Esophagus squamous epithelium (tissue), 5 donors: ENCODE data around the gene TWIST1. TPM values are rescaled to one million over a fixed set of nuclear protein-coding genes. Genes with fewer than 3 reads are reported as not detected.
A peak's percentile ranks its signal among the peaks of the same experiment; 100 is the strongest.

Experiments
- DNase-seq: peaks from one replicate; lab custom pipeline; 2025; lab: John Stamatoyannopoulos, UW
- H3K27ac ChIP-seq, 4 donors: fragments of 200-600 bp; sonication (generic); one replicate each; pipeline ENCODE4 v1.5.1; 2016 to 2019; ENCODE audit warnings: mild to moderate bottlenecking in 1 of 4
- H3K27me3 ChIP-seq, 4 donors: fragments of 200-600 bp; sonication (generic); 1 replicate in 3 of 4; 2 replicates in 1 of 4; pipeline versions ENCODE4 v1.5.1 to v1.6.0; 2017 to 2021; ENCODE audit warnings: antibody characterized with exemption in 1 of 4
- H3K36me3 ChIP-seq, 3 donors: fragments of 200-600 bp; sonication (generic); one replicate each; pipeline ENCODE4 v1.5.1; 2016 to 2019
- H3K4me1 ChIP-seq, 3 donors: fragments of 200-600 bp; sonication (generic); one replicate each; pipeline ENCODE4 v1.5.1; 2017 to 2019
- H3K4me3 ChIP-seq, 4 donors: fragments of 200-600 bp; sonication (generic); 1 replicate in 3 of 4; 2 replicates in 1 of 4; pipeline ENCODE4 v1.5.1; 2016 to 2019; ENCODE audit warnings: mild to moderate bottlenecking in 2 of 4, moderate library complexity in 1 of 4
- H3K9me3 ChIP-seq, 3 donors: fragments of 200-600 bp; sonication (generic); one replicate each; pipeline ENCODE4 v1.5.1; 2016 to 2019
- POLR2A ChIP-seq, 4 donors: fragments of 450-650 bp; IDR thresholded peaks; one replicate each; pipeline ENCODE4 v1.6.1; 2017; ENCODE audit warnings: antibody characterized with exemption in 4 of 4, mild to moderate bottlenecking in 4 of 4, moderate library complexity in 3 of 4
- WGBS, 2 donors: methylation state at CpG; one replicate each; pipeline ENCODE4 v1.1.5; 2018; 5-methylcytosine and 5-hydroxymethylcytosine counted together
- intact Hi-C: fragments of 100-400 bp; cut with DNase I; formaldehyde crosslinking; loops from one replicate; pipeline ENCODE4 v1.15.0; 2022
- total RNA-seq, 4 donors: library from RNA; depleted of rRNA; stranded (reverse); fragments of >200 nt; gene quantifications; one replicate each; pipeline ENCODE4 v1.1.0, GENCODE V29; 2016
- TF ChIP-seq, protein P1 (sequence below), 6 experiments: fragments of 450-650 bp in 4 of 6; fragments of 200-600 bp in 2 of 6; sonication (generic) in 2 of 6; IDR thresholded peaks; one replicate each; pipeline ENCODE4 v1.5.1; 2016 to 2019; ENCODE audit warnings: antibody characterized with exemption in 6 of 6, mild to moderate bottlenecking in 4 of 6, moderate library complexity in 4 of 6
- donor health status: DM: yes; HTN: yes; CAD: no.

TWIST1 gene
- total RNA-seq, 4 donors from 2014 or later, result 2.5 to 20.0 (median 8.0) TPM; not detected in 1

- no peak for TF ChIP-seq POLR2A (IDR thresholded peaks at IDR 0.05)
- TF ChIP-seq, protein P1, sequence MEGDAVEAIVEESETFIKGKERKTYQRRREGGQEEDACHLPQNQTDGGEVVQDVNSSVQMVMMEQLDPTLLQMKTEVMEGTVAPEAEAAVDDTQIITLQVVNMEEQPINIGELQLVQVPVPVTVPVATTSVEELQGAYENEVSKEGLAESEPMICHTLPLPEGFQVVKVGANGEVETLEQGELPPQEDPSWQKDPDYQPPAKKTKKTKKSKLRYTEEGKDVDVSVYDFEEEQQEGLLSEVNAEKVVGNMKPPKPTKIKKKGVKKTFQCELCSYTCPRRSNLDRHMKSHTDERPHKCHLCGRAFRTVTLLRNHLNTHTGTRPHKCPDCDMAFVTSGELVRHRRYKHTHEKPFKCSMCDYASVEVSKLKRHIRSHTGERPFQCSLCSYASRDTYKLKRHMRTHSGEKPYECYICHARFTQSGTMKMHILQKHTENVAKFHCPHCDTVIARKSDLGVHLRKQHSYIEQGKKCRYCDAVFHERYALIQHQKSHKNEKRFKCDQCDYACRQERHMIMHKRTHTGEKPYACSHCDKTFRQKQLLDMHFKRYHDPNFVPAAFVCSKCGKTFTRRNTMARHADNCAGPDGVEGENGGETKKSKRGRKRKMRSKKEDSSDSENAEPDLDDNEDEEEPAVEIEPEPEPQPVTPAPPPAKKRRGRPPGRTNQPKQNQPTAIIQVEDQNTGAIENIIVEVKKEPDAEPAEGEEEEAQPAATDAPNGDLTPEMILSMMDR (IDR thresholded peaks at IDR 0.05), result no peak
- H3K4me1 ChIP-seq, result peaks cover 0 to 37% (median 0%) of the 10 kb centered on the region in 3 donors
- H3K27ac ChIP-seq, result peak overlapping the region in 3 of 4 donors; percentile 38 to 86 (median 83)
- H3K36me3 ChIP-seq, result no peaks in the 10 kb centered on the region
- intact Hi-C loops, result no loop called here
- DNase-seq, result no peak
- peak overlapping the region in 3 of 4 donors; percentile 59 to 77 (median 61) for H3K4me3 ChIP-seq
- WGBS, 2 donors, result 21 to 30% methylated on average over 3 of the region's 3 CpGs
- H3K9me3 ChIP-seq, result no peaks in the 10 kb centered on the region
- H3K27me3 ChIP-seq, result peaks cover 6 to 100% (median 28%) of the 10 kb centered on the region in 4 donors
Measured at GRCh38 chr7:19113855-19114550, 3.4 kb downstream of the TWIST1 start.

DNA sequence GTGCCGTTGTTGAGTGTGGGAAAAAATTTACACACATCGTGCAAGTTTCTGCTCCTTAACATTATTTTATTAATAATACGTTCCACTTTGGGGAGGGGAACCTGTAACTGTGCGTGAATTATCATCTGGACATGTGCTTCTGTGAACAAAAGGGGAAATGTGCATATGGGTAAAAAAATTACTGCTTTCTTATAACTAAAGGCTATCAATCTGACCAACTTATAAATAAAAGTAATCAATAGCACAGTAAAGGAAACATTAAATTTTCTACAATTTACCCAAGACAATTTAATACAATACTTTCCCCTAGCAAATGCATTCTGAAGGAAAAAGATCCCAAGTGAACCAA lies 4.5 kb downstream of the TWIST1 start:
- DNase-seq, result no peak
- TF ChIP-seq, protein P1 (IDR thresholded peaks at IDR 0.05), result no peak
- no peak for TF ChIP-seq POLR2A (IDR thresholded peaks at IDR 0.05)
- no peaks in the 10 kb centered on the region for H3K9me3 ChIP-seq
- H3K27me3 ChIP-seq, result peaks cover 0 to 100% (median 27%) of the 10 kb centered on the region in 4 donors
- H3K36me3 ChIP-seq, result no peaks in the 10 kb centered on the region
- H3K4me1 ChIP-seq, result peaks cover 0 to 31% (median 4%) of the 10 kb centered on the region in 3 donors
- WGBS, 2 donors, result 16 to 35% methylated on average over 4 of the region's 4 CpGs
- peak overlapping the region; percentile 73 to 87 (median 84) for H3K27ac ChIP-seq
- H3K4me3 ChIP-seq, result peak overlapping the region in 3 of 4 donors; percentile 59 to 77 (median 61)
- intact Hi-C loops, result no loop called here

GRCh38 chr7:19112274-19113001 lies 5.0 kb downstream of the TWIST1 start:
- H3K27ac ChIP-seq, result peak overlapping the region; percentile 73 to 87 (median 84)
- peaks cover 5 to 100% (median 29%) of the 10 kb centered on the region in 4 donors for H3K27me3 ChIP-seq
- intact Hi-C loops, result no loop called here
- no peaks in the 10 kb centered on the region for H3K9me3 ChIP-seq
- peaks cover 0 to 31% (median 9%) of the 10 kb centered on the region in 3 donors for H3K4me1 ChIP-seq
- H3K4me3 ChIP-seq, result peak overlapping the region in 3 of 4 donors; percentile 59 to 77 (median 61)
- no peak for TF ChIP-seq POLR2A (IDR thresholded peaks at IDR 0.05)
- TF ChIP-seq, protein P1 (IDR thresholded peaks at IDR 0.05), result no peak
- DNase-seq, result no peak
- whole genome bisulfite sequencing, 2 donors, result 6 to 24% methylated on average over 14 to 26 of the region's 42 CpGs
- no peaks in the 10 kb centered on the region for H3K36me3 ChIP-seq

DNA sequence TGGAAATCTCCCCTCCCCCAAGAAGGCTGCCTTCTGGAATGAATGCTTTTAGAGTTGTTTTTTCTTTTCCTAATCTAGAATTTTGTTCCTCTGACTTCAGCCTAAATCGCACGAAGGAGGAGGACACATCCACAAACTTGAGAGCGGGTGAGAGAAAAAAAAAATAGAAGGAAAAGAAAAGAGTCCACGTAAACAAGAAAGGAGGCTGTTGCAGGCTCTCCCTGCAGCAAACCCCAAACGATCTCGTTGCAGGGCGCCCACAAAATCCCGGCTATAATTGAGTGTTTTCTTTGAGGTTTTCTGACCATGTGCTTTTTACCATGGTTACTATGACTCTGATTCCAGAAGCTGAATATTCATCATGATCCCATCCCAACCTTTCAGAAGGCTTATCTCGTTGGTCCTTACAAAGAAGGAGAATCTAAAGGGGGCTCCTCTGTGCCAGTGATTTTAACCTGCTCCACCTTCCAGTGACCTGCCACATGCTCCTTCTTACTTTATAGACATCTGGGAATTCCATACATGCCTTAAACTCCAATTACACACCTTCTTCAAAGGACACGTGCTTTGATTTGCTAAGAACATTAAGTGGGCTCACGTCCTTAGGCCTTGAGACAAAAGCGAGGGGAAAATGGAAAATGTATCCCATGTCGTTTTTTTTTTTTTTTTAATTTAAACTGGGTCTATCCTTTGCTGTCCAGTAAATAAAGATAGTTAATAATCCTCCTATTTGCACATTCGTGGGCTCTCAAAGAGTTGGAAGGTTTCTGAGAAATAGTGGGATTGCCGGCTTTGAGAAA lies 5.8 kb downstream of the TWIST1 start:
- Histone ChIP-seq H3K4me1 (peaks cover 0 to 33% (median 17%) of the 10 kb centered on the region in 3 donors), H3K9me3 (no peaks in the 10 kb centered on the region), H3K36me3 (no peaks in the 10 kb centered on the region), H3K27ac (peak overlapping the region; percentile 73 to 91 (median 84)), H3K27me3 (peaks cover 5 to 100% (median 31%) of the 10 kb centered on the region in 4 donors), H3K4me3 (peak overlapping the region in 3 of 4 donors; percentile 59 to 77 (median 61))
- TF ChIP-seq, protein P1 (IDR thresholded peaks at IDR 0.05), result no peak
- TF ChIP-seq POLR2A (IDR thresholded peaks at IDR 0.05), result no peak
- intact Hi-C loops, result no loop called here
- DNase-seq, result no peak
- WGBS, 2 donors, result 24 to 25% methylated on average over 15 of the region's 15 CpGs
